Ovary (tissue), 3 donors: ENCODE results near the gene ATR.
"Not testable (repeated sequence)": the region's sequence is repeated elsewhere in the genome, so short reads cannot be mapped to it uniquely, and the experiment has no call there.

Experiments used
- CTCF ChIP-seq, 3 donors: fragments of 450-650 bp in 2 of 3; fragments of 200-600 bp in 1 of 3; IDR thresholded peaks; one replicate each; pipeline versions ENCODE4 v1.5.1 to v1.8.0; 2016 to 2022; ENCODE audit warnings: antibody characterized with exemption in 3 of 3, mild to moderate bottlenecking in 1 of 3
- EP300 ChIP-seq: sonication (generic); formaldehyde crosslinking; IDR thresholded peaks from one replicate; pipeline ENCODE4 v1.6.1; 2017; ENCODE audit warnings: antibody characterized with exemption
- donor health status: DM: no; HTN: no; CAD: no.

GRCh38 chr3:142581070-142581469 lies 2.5 kb upstream of the ATR start:
- not testable (repeated sequence) for TF ChIP-seq CTCF (IDR thresholded peaks at IDR 0.05); EP300
